T-helper 17 cell (primary cell): ENCODE measurements around the gene COL13A1. TPM values are rescaled to one million over a fixed set of nuclear protein-coding genes. Genes with fewer than 3 reads are reported as not detected.
A peak's percentile ranks its signal among the peaks of the same experiment; 100 is the strongest.

Experiments used
- ATAC-seq: fragments of 150-1000 bp; cut with Tn5 transposase; 2 replicates; pipeline ENCODE4 v1.10.0; 2021; ENCODE audit warnings: mild to moderate bottlenecking, moderate library complexity
- DNase-seq, 3 donors: peaks; one replicate each; pipeline versions ENCODE4 v3.0.0 to v3.0.0-alpha.2; 2020 to 2021
- H3K9me3 ChIP-seq: one replicate; pipeline ENCODE4 v1.7.0; 2013; ENCODE audit warnings: low read length, mild to moderate bottlenecking; ENCODE audit not compliant: control insufficient read depth, poor library complexity, severe bottlenecking
- H3K27ac Mint-ChIP-seq: one replicate; pipeline ENCODE4 v1.8.0; 2022; ENCODE audit warnings: mild to moderate bottlenecking, moderate library complexity, mixed read lengths
- H3K27me3 Mint-ChIP-seq: one replicate; pipeline ENCODE4 v1.8.0; 2022; ENCODE audit warnings: mixed read lengths
- H3K36me3 Mint-ChIP-seq: one replicate; pipeline ENCODE4 v1.8.0; 2022; ENCODE audit warnings: low read depth, mixed read lengths
- H3K4me1 Mint-ChIP-seq: one replicate; pipeline ENCODE4 v1.8.0; 2022; ENCODE audit warnings: mild to moderate bottlenecking, mixed read lengths
- H3K4me3 Mint-ChIP-seq: one replicate; pipeline ENCODE4 v1.8.0; 2022; ENCODE audit warnings: mild to moderate bottlenecking, moderate library complexity, mixed read lengths
- total RNA-seq, 4 donors: library from RNA in 2 of 4; stranded (reverse) in 2 of 4; gene quantifications; one replicate each; pipeline ENCODE4 v1.2.3 and lab custom pipeline; 2022 to 2026

COL13A1 gene
- total RNA-seq, 2 donors from 2014 or later = not detected

GRCh38 chr10:69848454-69848853 lies 46.7 kb downstream of the COL13A1 start:
- H3K27me3 Mint-ChIP-seq = peaks cover 64% of the 10 kb centered on the region
- ATAC-seq (no peak), DNase-seq (no peak)
- H3K36me3 Mint-ChIP-seq = peaks cover 2% of the 10 kb centered on the region
- H3K9me3 ChIP-seq = no peaks in the 10 kb centered on the region
- no peak overlapping the region for H3K4me3 Mint-ChIP-seq
- H3K4me1 Mint-ChIP-seq = peaks cover 2% of the 10 kb centered on the region
- no peak overlapping the region for H3K27ac Mint-ChIP-seq

GRCh38 chr10:69849825-69850224 lies 48.1 kb downstream of the COL13A1 start:
- no peak for DNase-seq
- no peaks in the 10 kb centered on the region for H3K9me3 ChIP-seq
- H3K27ac Mint-ChIP-seq = peak overlapping the region; percentile 83
- peaks cover 62% of the 10 kb centered on the region for H3K27me3 Mint-ChIP-seq
- no peak for ATAC-seq
- peaks cover 2% of the 10 kb centered on the region for H3K36me3 Mint-ChIP-seq
- H3K4me1 Mint-ChIP-seq = peaks cover 2% of the 10 kb centered on the region
- H3K4me3 Mint-ChIP-seq = no peak overlapping the region

- H3K36me3 Mint-ChIP-seq = peaks cover 2% of the 10 kb centered on the region
- H3K9me3 ChIP-seq = no peaks in the 10 kb centered on the region
- peaks cover 62% of the 10 kb centered on the region for H3K27me3 Mint-ChIP-seq
- H3K4me3 Mint-ChIP-seq = no peak overlapping the region
- no peak overlapping the region for H3K27ac Mint-ChIP-seq
- H3K4me1 Mint-ChIP-seq = peaks cover 2% of the 10 kb centered on the region
- DNase-seq = no peak
- ATAC-seq = no peak
These were observed 48.7 kb downstream of the COL13A1 start for GRCh38 chr10:69850440-69850839.

- no peak overlapping the region for H3K27ac Mint-ChIP-seq
- peaks cover 55% of the 10 kb centered on the region for H3K27me3 Mint-ChIP-seq
- no peaks in the 10 kb centered on the region for H3K9me3 ChIP-seq
- H3K4me1 Mint-ChIP-seq = peaks cover 2% of the 10 kb centered on the region
- DNase-seq = no peak
- H3K36me3 Mint-ChIP-seq = peaks cover 2% of the 10 kb centered on the region
- no peak for ATAC-seq
- H3K4me3 Mint-ChIP-seq = no peak overlapping the region
These were observed 49.6 kb downstream of the COL13A1 start for GRCh38 chr10:69851306-69851705.

GRCh38 chr10:69853064-69853463 lies 51.4 kb downstream of the COL13A1 start:
- no peaks in the 10 kb centered on the region for H3K4me1 Mint-ChIP-seq
- no peak for DNase-seq
- H3K27me3 Mint-ChIP-seq = peaks cover 38% of the 10 kb centered on the region
- ATAC-seq = no peak
- peaks cover 2% of the 10 kb centered on the region for H3K36me3 Mint-ChIP-seq
- no peaks in the 10 kb centered on the region for H3K9me3 ChIP-seq
- no peak overlapping the region for H3K27ac Mint-ChIP-seq
- no peak overlapping the region for H3K4me3 Mint-ChIP-seq

GRCh38 chr10:69854511-69855345 lies 53.0 kb downstream of the COL13A1 start:
- Mint-ChIP-seq H3K27me3 (peaks cover 26% of the 10 kb centered on the region), H3K36me3 (no peaks in the 10 kb centered on the region), H3K4me1 (no peaks in the 10 kb centered on the region), H3K4me3 (no peak overlapping the region), H3K27ac (no peak overlapping the region)
- DNase-seq (no peak), ATAC-seq (no peak)
- no peaks in the 10 kb centered on the region for H3K9me3 ChIP-seq

- H3K36me3 Mint-ChIP-seq = no peaks in the 10 kb centered on the region
- H3K4me1 Mint-ChIP-seq = no peaks in the 10 kb centered on the region
- H3K9me3 ChIP-seq = no peaks in the 10 kb centered on the region
- ATAC-seq = no peak
- H3K4me3 Mint-ChIP-seq = no peak overlapping the region
- no peak overlapping the region for H3K27ac Mint-ChIP-seq
- H3K27me3 Mint-ChIP-seq = peaks cover 25% of the 10 kb centered on the region
- DNase-seq = no peak
These were observed 53.8 kb downstream of the COL13A1 start for GRCh38 chr10:69855346-69856111.

- Mint-ChIP-seq H3K36me3 (no peaks in the 10 kb centered on the region), H3K4me3 (no peak overlapping the region), H3K27ac (no peak overlapping the region), H3K27me3 (peaks cover 37% of the 10 kb centered on the region), H3K4me1 (no peaks in the 10 kb centered on the region)
- no peak for DNase-seq
- ATAC-seq = no peak
- H3K9me3 ChIP-seq = no peaks in the 10 kb centered on the region
These were observed 55.0 kb downstream of the COL13A1 start for GRCh38 chr10:69856601-69857166.

- DNase-seq = no peak
- H3K36me3 Mint-ChIP-seq = no peaks in the 10 kb centered on the region
- H3K27ac Mint-ChIP-seq = no peak overlapping the region
- H3K4me1 Mint-ChIP-seq = no peaks in the 10 kb centered on the region
- no peak for ATAC-seq
- H3K4me3 Mint-ChIP-seq = no peak overlapping the region
- peaks cover 37% of the 10 kb centered on the region for H3K27me3 Mint-ChIP-seq
- H3K9me3 ChIP-seq = no peaks in the 10 kb centered on the region
These were observed 56.5 kb downstream of the COL13A1 start for GRCh38 chr10:69858201-69858600.

GRCh38 chr10:69860271-69860670 lies 58.6 kb downstream of the COL13A1 start:
- DNase-seq (no peak), ATAC-seq (no peak)
- H3K4me3 Mint-ChIP-seq = no peak overlapping the region
- H3K27me3 Mint-ChIP-seq = peaks cover 38% of the 10 kb centered on the region
- no peak overlapping the region for H3K27ac Mint-ChIP-seq
- H3K4me1 Mint-ChIP-seq = no peaks in the 10 kb centered on the region
- H3K9me3 ChIP-seq = no peaks in the 10 kb centered on the region
- no peaks in the 10 kb centered on the region for H3K36me3 Mint-ChIP-seq

GRCh38 chr10:69861251-69862240 lies 59.8 kb downstream of the COL13A1 start:
- no peaks in the 10 kb centered on the region for H3K9me3 ChIP-seq
- no peak for DNase-seq
- H3K4me1 Mint-ChIP-seq = no peaks in the 10 kb centered on the region
- H3K36me3 Mint-ChIP-seq = no peaks in the 10 kb centered on the region
- H3K27me3 Mint-ChIP-seq = peaks cover 47% of the 10 kb centered on the region
- ATAC-seq = no peak
- H3K4me3 Mint-ChIP-seq = no peak overlapping the region
- H3K27ac Mint-ChIP-seq = no peak overlapping the region

GRCh38 chr10:69862882-69863530 lies 61.3 kb downstream of the COL13A1 start:
- Mint-ChIP-seq H3K36me3 (no peaks in the 10 kb centered on the region), H3K4me1 (no peaks in the 10 kb centered on the region), H3K27me3 (peaks cover 51% of the 10 kb centered on the region), H3K4me3 (no peak overlapping the region), H3K27ac (no peak overlapping the region)
- DNase-seq (no peak), ATAC-seq (no peak)
- H3K9me3 ChIP-seq = no peaks in the 10 kb centered on the region
